NCI-H1436 treated with DMSO at 0.1 percent for 48 hours (cell line): ENCODE results near the gene GGN.
"Not testable (repeated sequence)": the region's sequence is repeated elsewhere in the genome, so short reads cannot be mapped to it uniquely, and the experiment has no call there.

Experiments used
- DNase-seq: peaks from one replicate; lab custom pipeline; 2025; lab: John Stamatoyannopoulos, UW

GGN gene

GRCh38 chr19:38411898-38412297 is 24.1 kb upstream of the GGN start:
- not testable (repeated sequence) for DNase-seq

- no peak for DNase-seq
Observed at GRCh38 chr19:38411041-38411712, 23.3 kb upstream of the GGN start.

GRCh38 chr19:38410407-38410806 is 22.6 kb upstream of the GGN start:
- not testable (repeated sequence) for DNase-seq

GRCh38 chr19:38409631-38410133 is 21.8 kb upstream of the GGN start:
- DNase-seq = no peak

DNA sequence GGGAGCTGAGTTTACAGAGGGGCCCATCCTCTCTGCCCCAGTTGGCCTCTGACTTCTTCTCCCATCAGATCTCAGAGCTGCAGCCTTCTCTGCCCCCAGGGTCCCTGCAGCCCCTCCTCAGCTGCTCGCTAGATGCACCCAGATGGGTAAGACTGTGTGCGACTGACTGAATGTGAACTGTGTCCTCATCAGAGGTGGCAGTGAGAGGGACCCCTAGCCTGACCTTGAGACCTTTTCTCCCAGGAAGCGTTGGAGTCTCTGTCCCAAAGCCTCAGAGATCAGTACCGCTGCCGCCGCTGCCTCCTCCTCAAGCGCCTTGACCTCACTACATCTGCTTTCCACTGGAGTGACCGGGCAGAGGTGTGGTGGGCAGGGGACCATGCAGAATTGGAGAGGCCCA is 17.4 kb upstream of the GGN start:
- no peak for DNase-seq

- DNase-seq = no peak
Observed at GRCh38 chr19:38404858-38405257, 17.0 kb upstream of the GGN start.

DNA sequence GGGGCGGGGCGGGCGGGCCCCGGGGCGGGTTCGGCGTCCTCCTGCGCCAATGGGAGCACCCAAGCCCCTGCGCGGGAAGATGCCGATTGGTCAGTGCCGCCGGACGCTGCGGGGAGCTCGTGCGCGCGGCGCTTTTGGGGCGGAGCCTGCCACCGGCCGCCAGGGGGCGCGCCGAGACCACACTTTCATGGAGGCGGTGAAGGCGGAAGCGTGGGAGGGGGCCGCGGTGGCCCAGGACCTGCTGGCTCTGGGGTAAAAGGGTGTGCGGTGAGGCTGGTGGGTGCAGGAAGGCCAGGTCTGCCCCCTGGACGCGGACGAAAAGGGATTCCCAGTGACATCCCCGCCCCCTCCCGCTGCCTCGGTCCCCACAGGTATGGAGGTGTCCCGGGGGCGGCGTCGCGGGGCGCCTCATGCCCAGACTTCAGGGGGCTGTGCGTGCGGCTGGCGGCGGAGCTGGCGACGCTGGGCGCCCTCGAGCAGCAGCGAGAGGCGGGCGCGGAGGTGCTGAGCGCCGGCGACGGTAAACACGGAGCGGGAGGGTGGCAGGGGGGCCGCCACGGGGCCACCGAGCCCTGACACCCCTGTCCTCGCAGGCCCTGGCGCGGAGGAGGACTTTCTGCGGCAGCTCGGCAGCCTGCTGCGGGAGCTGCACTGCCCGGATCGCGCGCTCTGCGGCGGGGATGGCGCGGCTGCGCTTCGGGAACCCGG is 15.3 kb upstream of the GGN start, which contains the start of gene FAM98C:
Gene FAM98C, plus strand, starts transcription at position 127 of the 708 bp plus-strand sequence. Its CDS starts 61 bp downstream, at position 188.
- peak; percentile 71 for DNase-seq

- DNase-seq = no peak
Observed at GRCh38 chr19:38402623-38402966, 14.8 kb upstream of the GGN start.

GRCh38 chr19:38401148-38401547 is 13.3 kb upstream of the GGN start:
- no peak for DNase-seq

- DNase-seq = no peak
Observed at GRCh38 chr19:38400361-38400760, 12.5 kb upstream of the GGN start.

DNA sequence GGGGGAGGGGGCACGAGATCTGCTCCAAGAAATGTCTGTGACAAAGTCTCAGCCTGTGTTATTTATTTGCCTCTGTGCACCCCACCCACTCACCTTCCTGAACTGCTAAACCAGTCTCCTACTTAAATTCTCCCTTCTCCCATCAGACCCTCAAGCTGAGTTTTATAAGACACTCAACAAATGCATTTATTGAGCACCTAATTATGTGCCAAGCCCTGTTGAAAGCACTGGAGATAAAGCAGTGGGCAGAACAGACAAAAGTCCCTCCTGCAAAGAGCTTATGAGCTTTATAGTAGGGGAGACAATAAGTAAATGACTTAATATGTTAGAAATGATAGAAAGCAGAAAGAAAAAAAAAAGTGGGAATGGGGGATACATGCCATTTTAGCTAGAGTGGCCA is 11.7 kb upstream of the GGN start:
- no peak for DNase-seq

DNA sequence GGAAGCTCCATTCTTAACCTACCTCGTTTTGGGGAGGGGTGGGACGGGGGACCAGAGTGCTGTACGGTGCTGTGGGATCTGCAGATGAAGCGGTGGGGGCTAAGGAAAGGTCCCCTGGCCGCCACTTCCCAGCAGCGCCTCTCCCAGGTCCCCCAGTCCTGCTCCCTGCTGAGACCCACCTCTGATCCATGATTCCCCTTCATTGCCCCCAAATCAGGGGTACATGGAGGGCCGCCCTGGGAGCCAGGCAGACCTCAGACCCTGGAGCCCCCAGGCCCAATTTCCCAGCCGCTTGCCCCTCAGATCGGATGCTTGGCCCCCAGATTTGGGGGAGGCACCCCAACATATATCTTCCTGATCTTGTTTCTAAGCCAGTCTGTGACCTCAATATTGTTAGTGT is 11.2 kb upstream of the GGN start:
- DNase-seq = no peak

GRCh38 chr19:38395381-38396114 is 7.7 kb upstream of the GGN start:
- DNase-seq = no peak

DNA sequence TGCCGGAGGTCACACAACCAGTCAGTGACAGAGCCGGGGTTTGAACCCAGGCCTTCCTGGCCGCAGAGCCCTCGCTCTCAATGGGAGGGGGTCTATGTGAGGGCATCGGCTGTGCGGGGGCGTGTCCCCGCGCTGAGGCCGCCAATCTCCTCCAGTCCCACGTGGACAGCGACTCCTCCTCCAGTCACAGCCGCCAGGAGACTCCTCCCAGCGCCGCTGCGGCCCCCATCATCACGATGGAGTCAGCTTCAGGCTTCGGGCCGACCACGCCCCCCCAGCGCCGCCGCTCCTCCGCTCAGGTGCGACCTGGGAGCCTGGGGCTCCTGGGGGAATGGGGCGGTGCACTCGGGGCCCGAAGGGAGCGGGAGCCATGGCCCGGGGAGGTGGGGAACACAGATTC is 6.7 kb upstream of the GGN start:
- DNase-seq = no peak

GRCh38 chr19:38392707-38393308 is 5.0 kb upstream of the GGN start:
- DNase-seq = no peak

- DNase-seq = no peak
Observed at GRCh38 chr19:38391911-38392464, 4.2 kb upstream of the GGN start.

- DNase-seq = no peak
Observed at GRCh38 chr19:38389957-38390924, 2.4 kb upstream of the GGN start.

DNA sequence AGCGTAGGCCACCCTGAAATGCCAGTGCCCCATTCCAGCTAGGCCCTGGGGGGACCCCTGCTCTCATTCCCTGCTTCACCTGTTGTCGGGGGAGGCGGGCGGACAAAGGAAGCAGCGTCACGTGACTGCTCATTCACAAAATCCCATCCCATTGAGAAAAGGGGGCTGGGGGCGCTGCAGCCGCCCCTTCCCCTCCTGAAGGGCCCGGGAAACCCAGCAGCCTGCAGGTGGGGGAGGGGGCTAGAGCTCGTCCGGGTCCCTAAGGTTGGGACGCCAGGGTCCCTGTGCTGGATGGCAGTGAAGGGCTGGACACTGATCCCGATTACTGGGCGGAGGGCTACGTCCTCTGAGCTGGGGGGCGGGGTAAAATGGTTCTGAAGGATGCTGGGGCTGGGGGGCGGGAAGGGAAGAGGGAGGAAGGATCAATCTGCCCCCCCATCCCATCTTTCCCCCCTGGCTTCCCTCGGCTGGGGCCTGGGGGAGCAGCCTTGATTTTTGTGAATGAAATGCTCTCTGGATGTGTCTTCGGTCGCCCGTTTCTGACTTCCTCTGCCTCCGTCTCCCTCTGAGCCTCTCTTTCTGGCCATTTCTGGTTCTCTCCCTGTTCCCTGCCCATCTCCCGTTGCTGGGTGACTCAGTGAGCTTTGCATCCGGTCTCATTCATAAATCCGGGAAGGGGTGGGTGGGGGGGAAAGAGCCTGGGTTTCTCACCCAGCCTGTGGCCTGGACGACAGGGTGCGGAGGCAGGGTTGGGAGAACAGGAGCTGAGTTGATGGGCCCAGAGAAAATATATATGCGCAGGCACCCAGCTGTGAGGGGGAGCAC is 1.5 kb upstream of the GGN start:
- no peak for DNase-seq

GRCh38 chr19:38388349-38389100 is 691 bp upstream of the GGN start, which contains the start of gene SPRED3:
Gene SPRED3, plus strand, starts transcription at chr19:38388697. Its CDS starts 1,606 bp downstream, at chr19:38390303.
- DNase-seq = no peak
